Measurements from ENCODE around the gene RRP12. TPM values are rescaled to one million over a fixed set of nuclear protein-coding genes. Genes with fewer than 3 reads are reported as not detected.

RRP12 gene
- total and polyA plus RNA-seq, 11 donors, result 6.0 to 61.2 (median 21.5) TPM

GRCh38 chr10:97336942-97337831, 64.0 kb downstream of the RRP12 start:
- ATAC-seq, result no peak
- peaks cover 0 to 44% (median 21%) of the 10 kb centered on the region in 12 donors for H3K4me1 ChIP-seq
- peak overlapping the region in 4 of 12 donors; percentile 3 to 68 (median 32) for H3K27ac ChIP-seq
- no peaks in the 10 kb centered on the region for H3K9me3 ChIP-seq
- no peaks in the 10 kb centered on the region for H3K36me3 ChIP-seq
- no peak for TF ChIP-seq POLR2A (IDR thresholded peaks at IDR 0.05)
- TF ChIP-seq CTCF (IDR thresholded peaks at IDR 0.05), result no peak
- WGBS, 4 donors, result 13 to 29% (median 16%) methylated on average over 10 to 11 of the region's 11 CpGs
- peak overlapping the region in 2 of 12 donors; percentile 0 to 14 for H3K4me3 ChIP-seq
- no peaks in the 10 kb centered on the region for H3K27me3 ChIP-seq
- intact Hi-C loops (cut with DNase I), result loop anchor here in 2 of 10 donors (5.0 kb wide), 2 partner anchors 55 to 65 kb away; partner anchors contain the start of gene RRP12 (in 1 of the 2)
- DNase-seq, result no peak

- 45 to 58% (median 51%) methylated on average over 5 of the region's 5 CpGs for WGBS, 4 donors
- TF ChIP-seq CTCF (IDR thresholded peaks at IDR 0.05) (no peak), POLR2A (IDR thresholded peaks at IDR 0.05) (no peak)
- peak overlapping the region in 1 of 12 donors; percentile 38 for H3K27ac ChIP-seq
- no peak overlapping the region for H3K4me3 ChIP-seq
- intact Hi-C loops (cut with DNase I), result loop anchor here in 2 of 10 donors (5.0 kb wide), 2 partner anchors 54 to 66 kb away; partner anchors contain the start of gene RRP12 (in 1 of the 2)
- no peak for DNase-seq
- H3K36me3 ChIP-seq, result no peaks in the 10 kb centered on the region
- H3K4me1 ChIP-seq, result peaks cover 2 to 51% (median 29%) of the 10 kb centered on the region in 12 donors
- no peak for ATAC-seq
- H3K27me3 ChIP-seq, result no peaks in the 10 kb centered on the region
- no peaks in the 10 kb centered on the region for H3K9me3 ChIP-seq
Measured at GRCh38 chr10:97336446-97336845, 64.7 kb downstream of the RRP12 start.

GRCh38 chr10:97336006-97336405, 65.1 kb downstream of the RRP12 start:
- H3K36me3 ChIP-seq, result peaks cover 0 to 2% (median 0%) of the 10 kb centered on the region in 9 donors
- H3K4me1 ChIP-seq, result peaks cover 2 to 55% (median 32%) of the 10 kb centered on the region in 12 donors
- no peaks in the 10 kb centered on the region for H3K9me3 ChIP-seq
- intact Hi-C loops (cut with DNase I), result loop anchor here in 2 of 10 donors (5.0 kb wide), 2 partner anchors 54 to 66 kb away; partner anchors contain the start of gene RRP12 (in 1 of the 2)
- no peak for DNase-seq
- H3K27ac ChIP-seq, result no peak overlapping the region
- WGBS, 4 donors, result 74 to 82% (median 75%) methylated on average over 5 of the region's 5 CpGs
- no peaks in the 10 kb centered on the region for H3K27me3 ChIP-seq
- TF ChIP-seq POLR2A (IDR thresholded peaks at IDR 0.05), result no peak
- no peak for TF ChIP-seq CTCF (IDR thresholded peaks at IDR 0.05)
- H3K4me3 ChIP-seq, result no peak overlapping the region
- no peak for ATAC-seq

- DNase-seq, result peak in 1 of 5 donors; percentile 40
- H3K4me3 ChIP-seq, result peak overlapping the region; percentile 67 to 100 (median 90)
- H3K27ac ChIP-seq, result peak overlapping the region in 11 of 12 donors; percentile 88 to 99 (median 95)
- H3K4me1 ChIP-seq, result peaks cover 2 to 63% (median 35%) of the 10 kb centered on the region in 12 donors
- WGBS, 4 donors, result 2 to 7% (median 6%) methylated on average over 16 to 25 of the region's 25 CpGs
- no peak for TF ChIP-seq POLR2A (IDR thresholded peaks at IDR 0.05)
- no peak for TF ChIP-seq CTCF (IDR thresholded peaks at IDR 0.05)
- intact Hi-C loops (cut with DNase I), result loop anchor here in 3 of 10 donors (2.0 to 5.0 kb wide), 3 partner anchors 53 to 67 kb away; partner anchors contain the start of gene RRP12 (in 1 of the 3)
- no peak for ATAC-seq
- H3K27me3 ChIP-seq, result no peaks in the 10 kb centered on the region
- peaks cover 0 to 6% (median 0%) of the 10 kb centered on the region in 9 donors for H3K36me3 ChIP-seq
- no peaks in the 10 kb centered on the region for H3K9me3 ChIP-seq
Measured at GRCh38 chr10:97335188-97335619, 65.9 kb downstream of the RRP12 start.

All from heart left ventricle (tissue), 16 donors.